D721Med (cell line): ENCODE measurements around the gene CHRND.

Source experiments
- DNase-seq: peaks from one replicate; pipeline ENCODE4 v3.0.0; 2011; ENCODE audit warnings: low spot score; ENCODE audit not compliant: insufficient read length
- FAIRE-seq: peaks from 2 replicates; lab custom pipeline; 2011; peaks lifted over from hg19 to GRCh38; lab: Jason Lieb, UNC
- CTCF ChIP-seq: IDR thresholded peaks from 2 replicates; pipeline ENCODE4 v1.5.1; 2012; ENCODE audit warnings: mild to moderate bottlenecking, control low read depth; ENCODE audit not compliant: insufficient read depth; ENCODE audit errors: missing control alignments

The CHRND gene

GRCh38 chr2:232533944-232534710 is 8.2 kb downstream of the CHRND start:
- DNase-seq (no peak), FAIRE-seq (no peak)
- no peak for TF ChIP-seq CTCF

DNA sequence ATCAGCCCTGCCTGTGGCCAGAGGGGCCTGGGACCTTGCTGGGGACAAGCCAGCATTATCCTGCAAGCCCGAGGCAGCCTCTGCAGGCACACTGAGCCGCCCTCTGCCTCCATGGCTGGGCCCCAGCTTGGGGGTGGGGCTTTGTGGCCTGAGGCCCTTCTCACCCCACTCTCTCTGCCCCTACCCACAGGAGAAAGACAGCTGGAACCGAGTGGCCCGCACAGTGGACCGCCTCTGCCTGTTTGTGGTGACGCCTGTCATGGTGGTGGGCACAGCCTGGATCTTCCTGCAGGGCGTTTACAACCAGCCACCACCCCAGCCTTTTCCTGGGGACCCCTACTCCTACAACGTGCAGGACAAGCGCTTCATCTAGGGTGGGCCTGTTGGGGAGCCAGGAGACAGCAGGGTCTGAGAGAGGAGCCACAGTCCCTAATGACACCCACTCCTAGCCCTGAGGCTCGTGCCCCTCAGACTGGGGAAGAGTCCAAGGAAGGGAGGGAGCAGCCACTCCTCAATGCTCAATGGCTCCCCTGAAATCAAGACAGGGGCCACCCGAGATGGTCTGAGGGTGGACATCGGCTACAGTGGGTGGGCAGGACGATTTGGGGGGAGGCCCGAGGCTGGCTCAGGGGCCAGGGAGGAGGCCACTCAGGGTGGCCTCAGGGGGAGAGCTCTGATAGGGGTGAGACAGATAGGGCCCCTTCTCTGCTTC is 9.1 kb downstream of the CHRND start:
- no peak for TF ChIP-seq CTCF
- DNase-seq (no peak), FAIRE-seq (no peak)

GRCh38 chr2:232535761-232536530 is 10.0 kb downstream of the CHRND start:
- no peak for TF ChIP-seq CTCF
- DNase-seq (no peak), FAIRE-seq (no peak)

- DNase-seq, result no peak
- FAIRE-seq, result no peak
- TF ChIP-seq CTCF, result peak; percentile 34
Observed at GRCh38 chr2:232537079-232537478, 11.1 kb downstream of the CHRND start.

DNA sequence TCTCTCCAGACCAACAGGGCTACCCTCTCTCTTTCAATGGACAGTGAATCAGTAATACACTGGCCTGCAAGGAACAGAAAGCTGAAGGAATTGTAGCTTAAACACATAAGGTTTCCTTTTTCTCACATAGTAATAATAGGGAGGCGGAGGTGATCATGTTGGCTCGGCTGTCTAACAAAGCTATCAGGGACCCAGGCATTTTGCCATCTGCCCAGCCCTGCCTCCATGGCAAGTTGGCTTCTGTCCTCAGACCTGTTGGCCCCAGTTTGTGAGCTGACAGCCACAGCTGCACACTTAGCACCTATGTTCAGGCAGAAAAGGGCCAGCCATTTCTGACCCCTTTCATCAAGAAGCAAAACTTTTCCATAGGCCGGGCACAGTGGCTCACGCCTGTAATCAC is 11.5 kb downstream of the CHRND start:
- DNase-seq, result no peak
- no peak for FAIRE-seq
- no peak for TF ChIP-seq CTCF

DNA sequence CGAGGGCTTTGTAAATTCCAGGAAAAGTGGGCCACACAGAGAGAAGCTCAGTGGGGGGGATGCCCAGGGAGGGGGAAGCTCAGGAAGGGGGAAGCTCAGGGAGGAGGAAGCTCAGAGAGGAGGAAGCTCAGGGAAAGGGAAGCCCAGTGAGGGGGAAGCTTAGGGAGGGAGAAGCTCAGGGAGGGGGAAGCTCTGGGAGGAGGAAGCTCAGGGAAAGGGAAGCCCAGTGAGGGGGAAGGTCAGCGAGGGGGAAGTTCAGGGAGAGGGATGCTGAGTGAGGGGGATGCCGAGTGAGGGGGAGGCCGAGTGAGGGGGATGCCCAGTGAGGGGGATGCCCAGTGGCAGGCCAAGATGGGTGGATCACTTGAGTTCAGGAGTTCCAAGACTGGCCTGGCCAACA is 12.7 kb downstream of the CHRND start:
- FAIRE-seq, result no peak
- no peak for TF ChIP-seq CTCF
- DNase-seq, result peak; percentile 13
